AG04449 (cell line): ENCODE data around the gene ANKRD12.

Source experiments
- CTCF ChIA-PET: fragments of 350-600 bp; formaldehyde crosslinking; extraction: SDS; loops from one replicate; lab custom pipeline; 2021; ENCODE audit warnings: antibody characterized with exemption; lab: Yijun Ruan, JAX
- POLR2A ChIA-PET: fragments of 400-600, 350-600 bp; formaldehyde crosslinking; extraction: SDS; loops from one replicate; lab custom pipeline; 2020; ENCODE audit warnings: antibody characterized with exemption, inconsistent platforms; lab: Yijun Ruan, JAX
- DNase-seq: peaks from one replicate; pipeline ENCODE4 v3.0.0-alpha.2; 2010; ENCODE audit warnings: low read depth, low spot score
- H3K4me3 ChIP-seq: 2 replicates; pipeline ENCODE4 v1.5.1; 2011; ENCODE audit warnings: low read depth, mild to moderate bottlenecking, control low read depth, low read length
- CTCF ChIP-seq: IDR thresholded peaks from one replicate; pipeline ENCODE4 v1.5.1; 2011; ENCODE audit warnings: mild to moderate bottlenecking, moderate library complexity, low read length, control low read depth, inconsistent platforms; ENCODE audit not compliant: insufficient read depth; ENCODE audit errors: missing control alignments

The ANKRD12 gene

GRCh38 chr18:9217743-9218451 lies 81.3 kb downstream of the ANKRD12 start:
- no peak overlapping the region for H3K4me3 ChIP-seq
- ChIA-PET CTCF (interaction anchor here (0.6 to 2.1 kb wide), 4 partner anchors 10 to 71 kb away, joined by 3 to 6 read pairs (median 4); no protein-coding TSS in a partner anchor), POLR2A (no interaction called here)
- TF ChIP-seq CTCF: no peak
- no peak for DNase-seq

GRCh38 chr18:9221040-9221439 lies 84.5 kb downstream of the ANKRD12 start:
- CTCF ChIA-PET: interaction anchor here (1.2 kb wide), 1 partner anchor 15 kb away, joined by 3 read pairs; no protein-coding TSS in a partner anchor
- H3K4me3 ChIP-seq: no peak overlapping the region
- no peak for DNase-seq
- POLR2A ChIA-PET: no interaction called here
- no peak for TF ChIP-seq CTCF

GRCh38 chr18:9221661-9222060 lies 85.1 kb downstream of the ANKRD12 start:
- DNase-seq: no peak
- H3K4me3 ChIP-seq: no peak overlapping the region
- TF ChIP-seq CTCF: no peak
- CTCF ChIA-PET: interaction anchor here (1.2 kb wide), 1 partner anchor 15 kb away, joined by 3 read pairs; no protein-coding TSS in a partner anchor
- POLR2A ChIA-PET: no interaction called here

- ChIA-PET CTCF (no interaction called here), POLR2A (no interaction called here)
- no peak overlapping the region for H3K4me3 ChIP-seq
- no peak for TF ChIP-seq CTCF
- no peak for DNase-seq
Measured at GRCh38 chr18:9223356-9223755, 86.8 kb downstream of the ANKRD12 start.

- ChIA-PET POLR2A (no interaction called here), CTCF (no interaction called here)
- no peak for DNase-seq
- no peak overlapping the region for H3K4me3 ChIP-seq
- TF ChIP-seq CTCF: no peak
Measured at GRCh38 chr18:9226463-9226862, 89.9 kb downstream of the ANKRD12 start.

- ChIA-PET POLR2A (no interaction called here), CTCF (interaction anchor here (0.6 kb wide), 1 partner anchor 336 kb away, joined by 3 read pairs; no protein-coding TSS in a partner anchor)
- H3K4me3 ChIP-seq: no peak overlapping the region
- no peak for TF ChIP-seq CTCF
- no peak for DNase-seq
Measured at GRCh38 chr18:9231852-9232486, 95.4 kb downstream of the ANKRD12 start.
